NOMO-1 treated with dmso at 0.1 percent for 144 hours (cell line): ENCODE results near the gene MTMR6.

Experiments
- DNase-seq: peaks from one replicate; lab custom pipeline; 2025; ENCODE audit not compliant: unreplicated experiment; lab: John Stamatoyannopoulos, UW

Gene MTMR6

DNA sequence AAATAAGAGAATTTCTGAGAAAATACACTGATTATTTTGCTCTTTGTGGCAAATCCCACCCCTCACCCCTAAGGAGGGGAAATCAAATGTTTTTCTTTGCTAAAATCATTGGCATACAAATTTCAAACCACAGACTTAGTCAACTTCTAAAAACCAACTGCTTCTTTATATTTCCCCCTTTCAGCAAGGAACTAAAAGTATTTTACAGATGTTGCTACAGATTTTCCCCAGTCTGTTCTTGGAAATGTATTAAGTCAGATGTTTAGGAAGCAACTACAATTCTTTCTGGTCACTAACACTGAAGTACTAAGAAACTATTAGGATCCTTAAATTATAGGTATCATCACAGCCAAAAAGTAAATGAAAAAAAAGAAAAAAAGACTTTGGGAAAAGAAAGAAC is 6.9 kb downstream of the MTMR6 start:
- no peak for DNase-seq

- no peak for DNase-seq
These were observed 10.5 kb downstream of the MTMR6 start for GRCh38 chr13:25276748-25277147.

DNA sequence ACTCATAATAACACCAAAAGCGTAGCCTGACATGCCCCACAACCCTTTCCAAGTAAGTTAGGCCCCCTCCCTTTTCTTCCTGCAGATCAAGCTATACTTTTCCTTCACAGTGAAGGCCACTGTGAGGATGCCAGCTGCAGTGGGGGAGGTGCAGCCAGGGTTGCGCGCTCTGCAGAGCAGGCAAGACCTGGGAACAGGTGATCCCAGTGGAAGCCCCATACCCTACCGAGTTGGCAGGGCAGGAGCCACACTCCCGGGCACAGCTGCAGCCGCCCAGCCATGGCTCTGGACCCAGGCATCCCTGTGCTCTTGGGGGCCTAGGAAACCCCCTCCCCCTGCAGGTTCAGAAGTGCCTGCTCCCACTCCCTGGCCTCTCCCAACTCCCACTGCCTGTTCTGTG is 18.7 kb downstream of the MTMR6 start:
- no peak for DNase-seq

- DNase-seq: no peak
These were observed 19.6 kb downstream of the MTMR6 start for GRCh38 chr13:25267715-25268114.

GRCh38 chr13:25266706-25267105 is 20.6 kb downstream of the MTMR6 start:
- DNase-seq: no peak

- DNase-seq: no peak
These were observed 25.0 kb downstream of the MTMR6 start for GRCh38 chr13:25262261-25262660.

DNA sequence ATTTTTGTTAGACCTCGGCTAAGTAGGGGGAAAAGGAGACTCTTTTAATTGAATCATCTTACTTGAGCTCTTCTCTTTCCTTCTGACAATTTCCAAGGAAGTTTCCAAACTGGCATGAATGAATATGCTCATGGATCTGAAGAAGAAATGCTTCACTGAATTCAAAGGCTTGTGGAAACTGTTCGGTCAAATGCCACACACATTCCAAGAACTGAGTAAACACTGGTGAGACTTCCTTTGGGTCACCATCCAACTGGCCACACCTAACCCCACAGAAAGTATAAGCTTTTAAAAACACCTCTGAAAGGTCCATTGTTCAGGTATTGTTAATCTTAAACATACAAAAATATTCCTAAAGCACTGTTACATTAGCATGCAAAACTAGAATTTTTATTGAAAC is 33.6 kb downstream of the MTMR6 start:
- no peak for DNase-seq

DNA sequence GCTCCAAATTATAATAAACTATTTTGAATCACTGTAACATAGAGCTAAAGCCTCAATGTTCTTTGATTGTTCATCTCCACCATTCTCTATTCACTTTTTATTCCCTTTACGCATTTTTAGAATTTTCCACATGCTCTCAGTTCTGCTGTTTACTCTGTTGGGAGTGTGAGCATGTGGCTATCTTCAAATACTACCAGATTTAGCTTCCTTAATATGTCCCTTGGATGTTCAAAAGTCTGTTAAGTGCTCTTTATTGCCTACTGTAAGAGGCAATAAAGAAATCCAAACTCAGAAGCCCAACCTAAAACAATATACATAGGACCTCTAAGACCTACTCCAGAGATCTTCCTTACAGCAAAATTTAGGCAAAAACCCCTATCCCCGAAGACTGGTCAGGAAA is 34.5 kb downstream of the MTMR6 start:
- DNase-seq: no peak

GRCh38 chr13:25252225-25252624 is 35.1 kb downstream of the MTMR6 start:
- peak; percentile 38 for DNase-seq

DNA sequence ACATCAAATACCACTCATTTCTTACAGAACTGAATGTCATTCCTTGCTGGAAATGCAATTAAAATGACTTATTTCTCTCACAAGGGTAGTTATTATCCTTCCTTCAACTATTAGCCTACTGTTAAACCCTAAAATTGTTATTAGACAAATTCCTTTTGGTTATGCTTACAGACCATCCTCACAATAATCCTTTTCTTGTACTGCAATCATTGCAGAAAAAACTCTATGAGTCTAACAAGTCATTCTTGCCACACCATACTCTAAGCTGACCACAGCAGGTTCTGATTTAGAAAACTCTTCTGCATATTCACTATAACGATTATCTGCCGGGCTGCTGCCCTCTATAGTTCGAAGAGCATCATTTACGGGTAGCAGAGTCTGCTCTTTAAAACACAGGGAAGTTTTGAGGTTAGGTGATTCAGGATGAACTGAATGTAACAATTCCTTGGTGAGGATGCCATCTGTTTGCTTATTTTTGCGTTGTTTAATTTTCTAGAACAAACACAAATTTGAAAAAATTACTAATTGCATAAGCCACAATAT is 38.2 kb downstream of the MTMR6 start:
- DNase-seq: peak; percentile 31

DNA sequence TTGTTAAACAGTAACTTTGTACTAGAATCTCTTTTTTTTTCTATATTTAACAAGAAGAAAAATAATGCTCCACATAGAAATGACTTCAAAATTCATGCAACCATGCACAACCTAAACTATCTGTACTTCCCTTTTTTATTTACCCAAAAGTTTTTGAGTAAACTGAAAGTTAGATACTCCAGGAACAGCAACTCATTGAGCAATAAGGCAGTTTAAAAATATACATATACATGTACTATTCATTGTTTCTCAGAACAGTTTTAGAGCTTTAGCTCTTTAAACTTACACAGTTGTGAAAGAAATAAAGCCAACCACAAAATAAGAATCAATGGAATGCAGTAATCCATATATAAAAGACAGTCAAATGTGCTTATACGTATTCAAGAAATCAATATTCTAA is 39.2 kb downstream of the MTMR6 start:
- peak; percentile 72 for DNase-seq

GRCh38 chr13:25247360-25247759 is 39.9 kb downstream of the MTMR6 start:
- no peak for DNase-seq

- DNase-seq: no peak
These were observed 43.2 kb downstream of the MTMR6 start for GRCh38 chr13:25244123-25244522.

GRCh38 chr13:25242956-25243355 is 44.3 kb downstream of the MTMR6 start:
- DNase-seq: no peak

- DNase-seq: no peak
These were observed 46.3 kb downstream of the MTMR6 start for GRCh38 chr13:25241007-25241406.

- no peak for DNase-seq
These were observed 50.2 kb downstream of the MTMR6 start for GRCh38 chr13:25237083-25237482.

- no peak for DNase-seq
These were observed 53.4 kb downstream of the MTMR6 start for GRCh38 chr13:25233861-25234260.

- DNase-seq: no peak
These were observed 54.3 kb downstream of the MTMR6 start for GRCh38 chr13:25232937-25233515.

GRCh38 chr13:25231517-25231916 is 55.8 kb downstream of the MTMR6 start:
- DNase-seq: no peak

DNA sequence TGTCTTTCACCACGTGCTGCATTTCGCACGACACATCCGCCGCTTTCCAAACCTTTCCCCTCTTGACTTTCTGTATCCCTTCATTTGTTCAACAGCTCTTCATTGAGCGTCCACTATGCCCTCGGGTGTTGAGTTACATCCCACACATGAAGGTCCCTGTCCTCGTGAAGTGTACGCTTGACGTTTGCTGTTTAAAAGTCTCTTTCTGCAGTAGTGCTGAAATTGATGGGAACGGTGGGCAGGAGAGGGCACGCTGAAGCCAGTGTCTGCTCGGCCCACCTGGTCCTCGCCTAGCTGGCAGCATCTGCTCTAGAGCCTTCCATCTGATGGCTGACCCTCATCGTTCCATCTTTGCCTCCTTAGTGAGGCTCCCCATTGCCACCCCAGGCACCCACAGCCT is 59.6 kb downstream of the MTMR6 start:
- no peak for DNase-seq

- no peak for DNase-seq
These were observed 61.3 kb downstream of the MTMR6 start for GRCh38 chr13:25225970-25226369.

- no peak for DNase-seq
These were observed 63.1 kb downstream of the MTMR6 start for GRCh38 chr13:25224151-25224550.

- no peak for DNase-seq
These were observed 64.5 kb downstream of the MTMR6 start for GRCh38 chr13:25222740-25223139.
